T-helper 22 cell (primary cell): Measurements from ENCODE around the gene CA9.

ENCODE experiments used
- DNase-seq: peaks from one replicate; pipeline ENCODE4 v3.0.0-alpha.2; 2020; ENCODE audit warnings: low read depth

Gene CA9

DNA sequence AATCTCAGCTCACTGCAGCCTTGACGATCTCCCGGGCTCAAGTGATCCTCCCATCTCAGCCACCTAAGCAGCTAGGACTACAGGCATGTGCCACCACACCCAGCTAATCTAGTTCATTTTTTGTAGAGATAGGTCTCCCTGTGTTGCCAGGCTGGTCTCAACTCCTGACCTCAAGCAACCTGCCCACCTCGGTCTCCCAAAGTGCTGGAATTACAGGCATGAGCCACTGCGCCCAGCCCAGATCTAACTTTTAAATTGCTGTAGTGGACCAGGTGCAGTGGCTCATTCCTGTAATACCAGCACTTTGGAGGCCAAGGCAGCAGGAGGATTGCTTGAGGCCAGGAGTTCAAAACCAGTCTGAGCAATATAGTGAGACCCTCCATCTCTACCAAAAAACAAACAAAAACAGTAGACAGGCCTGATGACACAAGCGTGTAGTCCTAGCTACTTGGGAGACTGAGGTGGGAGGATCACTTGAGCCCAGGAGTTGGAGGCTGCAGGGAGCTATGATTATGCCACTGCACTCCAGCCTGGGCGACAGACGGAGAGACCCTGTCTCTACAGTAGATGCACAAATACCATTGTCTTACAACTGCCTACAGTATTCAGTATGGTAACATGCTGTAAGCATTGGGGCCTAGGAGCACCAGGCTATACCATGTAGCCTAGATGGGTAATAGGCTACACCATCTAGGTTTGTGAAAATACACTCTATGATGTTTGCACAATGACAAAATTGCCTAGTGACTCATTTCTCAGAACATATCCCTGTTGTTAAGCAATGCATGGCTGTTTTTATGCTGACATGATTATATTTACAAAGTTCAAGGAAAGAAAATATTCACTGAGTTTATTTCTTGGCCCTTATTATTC is 21.5 kb upstream of the CA9 start:
- no peak for DNase-seq

- no peak for DNase-seq
Observed at GRCh38 chr9:35652829-35653209, 20.9 kb upstream of the CA9 start.

- no peak for DNase-seq
Observed at GRCh38 chr9:35653611-35654010, 20.1 kb upstream of the CA9 start.

GRCh38 chr9:35656348-35656747 is 17.4 kb upstream of the CA9 start:
- DNase-seq: no peak

GRCh38 chr9:35656831-35657545 is 16.7 kb upstream of the CA9 start:
- DNase-seq: no peak

DNA sequence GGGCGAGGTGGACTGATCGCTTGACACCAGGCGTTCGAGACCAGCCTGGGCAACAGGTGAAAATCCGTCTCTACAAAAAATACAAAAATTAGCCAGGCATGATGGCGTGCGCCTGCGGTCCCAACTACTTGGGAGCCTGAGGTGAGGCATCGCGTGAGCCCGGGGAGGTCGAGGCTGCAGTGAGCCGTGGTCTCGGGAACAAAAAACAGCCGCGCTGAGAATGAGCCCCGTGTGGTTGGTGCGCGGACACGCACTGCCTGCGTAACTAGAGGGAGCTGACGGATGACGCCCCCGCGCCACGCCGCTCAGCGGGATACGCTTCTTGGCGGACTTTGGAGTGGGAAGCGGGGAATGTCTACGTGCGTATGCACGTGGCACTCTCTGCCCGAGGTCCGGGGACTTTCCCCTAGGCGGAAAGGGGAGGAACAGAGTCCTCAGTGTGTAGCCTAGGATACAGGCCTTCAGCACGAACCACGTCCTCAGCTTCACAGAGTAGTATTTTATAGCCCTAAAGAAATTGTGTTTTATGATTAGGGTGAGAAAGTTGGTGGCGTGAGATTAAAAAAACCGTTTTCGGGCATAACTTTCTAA is 16.1 kb upstream of the CA9 start, which contains the start of gene RMRP:
Gene RMRP, minus strand, starts transcription at position 474 of the 591 bp plus-strand sequence.
- DNase-seq: peak; percentile 88

DNA sequence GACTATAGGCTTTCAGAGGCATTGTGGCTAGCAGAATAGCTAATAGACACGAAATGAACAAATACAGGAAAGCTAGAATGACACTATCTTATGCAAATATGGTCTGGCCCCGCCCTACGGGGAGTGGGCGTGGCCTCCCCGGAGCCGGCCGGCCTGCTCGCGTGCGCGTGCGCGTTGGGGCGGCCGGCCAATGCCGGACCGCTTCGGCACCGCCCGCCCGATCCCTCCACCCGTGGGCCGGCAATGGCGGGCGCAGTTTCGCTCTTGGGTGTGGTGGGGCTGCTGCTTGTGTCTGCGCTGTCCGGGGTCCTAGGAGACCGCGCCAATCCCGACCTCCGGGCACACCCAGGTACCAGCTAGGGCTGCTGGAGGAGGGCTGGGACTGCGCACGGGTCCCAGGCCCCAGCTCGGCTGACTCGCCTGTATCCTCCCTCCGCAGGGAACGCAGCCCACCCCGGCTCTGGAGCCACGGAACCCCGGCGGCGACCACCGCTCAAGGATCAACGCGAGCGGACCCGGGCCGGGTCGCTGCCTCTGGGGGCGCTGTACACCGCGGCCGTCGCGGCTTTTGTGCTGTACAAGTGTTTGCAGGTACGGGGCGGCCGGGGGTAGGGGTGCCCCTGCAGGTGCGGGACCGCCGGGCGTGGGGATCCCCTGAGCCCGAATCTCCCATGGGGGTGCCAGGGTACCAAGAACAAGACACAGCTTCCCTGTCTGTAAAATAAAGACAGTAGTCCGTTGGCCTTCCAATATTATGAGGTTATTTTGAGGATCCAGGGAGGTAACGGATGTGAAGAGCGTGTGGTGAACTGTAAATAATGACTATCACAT is 15.4 kb upstream of the CA9 start, which contains the start of gene CCDC107:
Gene CCDC107, plus strand, starts transcription at position 156 of the 831 bp plus-strand sequence. Its CDS starts 88 bp downstream, at position 244.
- peak; percentile 70 for DNase-seq

DNA sequence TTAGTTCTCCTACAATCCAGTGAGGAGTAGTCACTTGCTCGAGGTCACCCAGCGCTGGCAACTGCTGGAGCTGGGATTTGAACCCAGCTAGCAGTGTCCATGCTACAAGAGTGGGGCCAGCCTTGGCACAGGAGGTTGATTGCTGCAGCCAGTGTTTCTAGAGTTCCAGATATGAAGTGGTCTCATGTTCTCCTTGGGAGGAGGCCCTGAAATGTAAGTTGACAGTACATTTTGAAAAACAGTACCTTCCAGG is 14.8 kb upstream of the CA9 start:
- no peak for DNase-seq

DNA sequence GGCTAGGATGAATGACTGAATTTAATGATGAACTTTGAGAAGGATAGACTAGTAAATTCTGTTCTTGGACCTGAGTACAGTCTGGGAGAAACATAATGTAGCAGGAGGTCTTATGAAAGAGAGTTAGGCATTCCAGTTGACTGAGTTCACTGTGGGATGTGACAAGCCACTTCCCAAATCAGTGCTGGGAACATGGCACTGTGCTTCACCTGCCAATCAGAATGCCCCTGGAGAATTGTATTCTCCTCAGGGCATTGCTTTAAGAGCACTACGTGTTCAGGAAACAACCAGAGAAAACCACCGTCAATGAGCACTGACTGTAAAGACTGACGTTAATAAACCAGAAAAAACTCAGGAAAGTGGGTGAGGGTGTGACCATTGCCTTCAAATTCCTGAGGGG is 14.4 kb upstream of the CA9 start:
- no peak for DNase-seq

- no peak for DNase-seq
Observed at GRCh38 chr9:35660966-35661415, 12.7 kb upstream of the CA9 start.

GRCh38 chr9:35661756-35662350 is 11.9 kb upstream of the CA9 start:
- DNase-seq: peak; percentile 61

GRCh38 chr9:35662437-35662836 is 11.3 kb upstream of the CA9 start:
- DNase-seq: no peak

DNA sequence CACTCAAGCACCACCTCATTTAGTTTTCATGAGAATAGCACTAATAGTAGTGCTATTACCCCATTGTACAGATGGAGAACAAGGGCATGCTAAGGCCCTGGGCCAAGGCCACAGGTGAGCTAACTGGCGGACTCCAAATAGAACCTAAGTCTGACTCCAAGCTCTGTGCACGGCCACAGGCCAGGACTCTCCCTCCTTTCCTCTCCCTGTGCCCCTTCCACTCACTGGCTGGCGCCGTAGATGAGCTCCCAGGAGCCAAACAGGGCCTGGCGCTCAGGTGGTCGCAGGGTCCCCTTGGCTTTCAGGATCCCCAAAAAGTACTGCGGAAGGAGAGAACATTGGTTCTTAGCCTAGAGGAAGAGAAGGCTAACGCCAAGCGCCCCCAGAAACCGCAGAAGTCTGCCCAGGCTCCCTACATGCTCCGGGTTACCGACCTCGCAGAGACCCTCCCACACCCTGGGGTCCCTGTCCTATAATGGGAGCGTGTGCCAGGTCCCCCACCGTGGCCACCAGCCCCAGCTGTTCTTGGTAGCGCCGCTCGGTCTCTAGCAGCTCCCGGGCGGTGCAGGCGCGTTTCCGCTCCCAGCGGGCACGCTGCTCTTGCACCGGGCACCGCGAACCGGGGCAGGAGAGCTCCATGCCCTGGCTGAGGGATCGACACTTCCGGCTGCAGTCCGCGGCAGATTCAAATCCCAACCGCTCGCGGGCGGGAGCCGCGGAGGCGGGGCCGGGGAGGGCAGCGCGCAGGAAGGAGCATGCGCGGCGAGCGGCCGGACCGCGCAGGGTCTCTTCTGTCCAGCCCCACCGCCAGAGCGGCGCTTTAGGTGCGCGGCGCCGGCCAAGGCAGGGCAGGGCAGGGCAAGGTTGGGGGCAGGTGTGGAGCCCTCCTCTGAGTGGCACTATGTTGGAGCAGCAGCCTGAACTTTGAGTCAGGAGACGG is 8.9 kb upstream of the CA9 start, which contains the start of gene ARHGEF39:
Gene ARHGEF39, minus strand, starts transcription at position 665 of the 940 bp plus-strand sequence. Its CDS starts 26 bp downstream, at position 639.
- peak; percentile 58 for DNase-seq

GRCh38 chr9:35665471-35665818 is 8.3 kb upstream of the CA9 start:
- DNase-seq: no peak

- no peak for DNase-seq
Observed at GRCh38 chr9:35666045-35666444, 7.7 kb upstream of the CA9 start.

DNA sequence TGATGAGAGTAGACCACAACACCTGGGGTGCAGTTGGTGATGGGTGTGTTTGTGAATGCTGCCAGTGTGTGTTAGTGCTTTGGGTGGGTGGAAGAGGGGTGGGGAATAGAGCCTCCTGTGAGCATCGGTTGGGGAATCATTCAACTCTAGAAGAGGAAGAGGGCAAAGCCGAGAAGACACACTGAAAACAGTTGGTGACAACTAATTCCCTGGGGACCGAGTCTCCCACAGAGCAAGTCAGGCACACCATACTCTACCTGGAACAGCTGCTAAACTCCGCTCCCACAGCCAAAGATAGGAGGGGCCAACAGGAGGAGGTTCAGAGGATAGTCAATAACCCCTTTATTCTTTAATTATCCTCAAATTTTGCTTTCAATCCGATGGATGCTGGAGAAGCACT is 7.2 kb upstream of the CA9 start:
- no peak for DNase-seq

- DNase-seq: no peak
Observed at GRCh38 chr9:35667939-35668338, 5.8 kb upstream of the CA9 start.

DNA sequence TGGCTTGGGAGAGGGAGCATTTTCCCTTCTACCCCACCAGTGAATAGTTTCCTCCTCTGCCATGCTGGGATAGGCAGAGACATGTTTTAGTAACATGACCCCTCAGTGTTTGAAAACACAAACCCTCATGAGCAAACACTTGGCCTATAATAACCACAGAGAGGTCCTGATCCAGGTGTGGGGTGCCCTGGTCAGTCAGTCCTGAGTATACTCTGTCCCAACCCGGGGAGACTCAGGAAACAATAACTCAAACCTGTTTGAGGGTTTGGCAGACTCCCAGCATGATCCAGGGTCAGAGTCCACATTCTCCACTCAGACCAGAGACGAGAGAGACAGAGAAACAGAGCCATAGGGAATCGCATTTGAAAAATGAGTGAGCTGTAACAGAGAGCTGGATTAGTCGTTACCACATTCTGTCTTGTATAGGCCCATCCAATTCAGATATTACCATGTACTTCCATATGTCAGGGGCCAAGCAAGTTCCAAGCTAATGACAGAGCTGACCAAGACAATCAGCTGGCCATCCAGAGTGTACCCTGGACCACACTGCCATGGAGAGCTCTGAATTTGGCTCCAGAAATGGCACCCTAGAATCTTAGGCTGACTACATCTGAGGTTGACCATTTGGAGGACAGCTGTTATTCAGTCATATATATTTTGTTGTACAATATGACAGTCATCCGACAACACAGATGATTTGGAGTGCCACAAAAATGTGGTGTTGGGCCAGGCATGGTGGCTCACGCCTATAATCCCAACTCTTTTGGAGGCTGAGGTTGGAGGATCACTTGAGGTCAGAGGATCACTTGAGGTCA is 4.2 kb upstream of the CA9 start:
- DNase-seq: no peak

- no peak for DNase-seq
Observed at GRCh38 chr9:35674025-35674361, 265 bp downstream of the CA9 start.

DNA sequence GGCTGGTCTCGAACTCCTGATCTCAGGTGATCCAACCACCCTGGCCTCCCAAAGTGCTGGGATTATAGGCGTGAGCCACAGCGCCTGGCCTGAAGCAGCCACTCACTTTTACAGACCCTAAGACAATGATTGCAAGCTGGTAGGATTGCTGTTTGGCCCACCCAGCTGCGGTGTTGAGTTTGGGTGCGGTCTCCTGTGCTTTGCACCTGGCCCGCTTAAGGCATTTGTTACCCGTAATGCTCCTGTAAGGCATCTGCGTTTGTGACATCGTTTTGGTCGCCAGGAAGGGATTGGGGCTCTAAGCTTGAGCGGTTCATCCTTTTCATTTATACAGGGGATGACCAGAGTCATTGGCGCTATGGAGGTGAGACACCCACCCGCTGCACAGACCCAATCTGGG is 1.5 kb downstream of the CA9 start:
- DNase-seq: no peak
